ENCODE measurements around the gene NPAS1.

NPAS1 gene

GRCh38 chr19:47089767-47090350 lies 70.2 kb downstream of the NPAS1 start:
- DNase-seq = no peak

DNA sequence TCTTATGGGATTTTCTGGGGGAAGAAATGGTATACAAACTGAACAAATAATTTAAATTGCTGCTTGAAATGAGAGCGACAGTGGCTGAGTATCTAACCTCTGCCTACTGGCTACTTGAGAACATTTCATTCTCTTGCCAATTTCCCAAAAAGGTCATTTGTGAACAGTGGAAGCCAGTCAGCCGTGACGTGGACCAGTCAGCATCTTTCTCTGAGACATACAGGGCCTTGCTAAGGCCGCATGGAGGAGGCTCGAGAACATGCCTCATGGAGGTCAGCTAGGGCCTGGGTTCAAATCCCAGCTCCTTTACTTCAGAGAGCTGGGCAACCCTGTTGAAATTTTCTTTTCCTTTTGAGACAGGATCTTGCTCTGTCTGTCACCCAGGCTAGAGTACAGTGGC lies 73.6 kb downstream of the NPAS1 start:
- DNase-seq = no peak

GRCh38 chr19:47093841-47094240 lies 74.2 kb downstream of the NPAS1 start:
- DNase-seq = no peak

DNA sequence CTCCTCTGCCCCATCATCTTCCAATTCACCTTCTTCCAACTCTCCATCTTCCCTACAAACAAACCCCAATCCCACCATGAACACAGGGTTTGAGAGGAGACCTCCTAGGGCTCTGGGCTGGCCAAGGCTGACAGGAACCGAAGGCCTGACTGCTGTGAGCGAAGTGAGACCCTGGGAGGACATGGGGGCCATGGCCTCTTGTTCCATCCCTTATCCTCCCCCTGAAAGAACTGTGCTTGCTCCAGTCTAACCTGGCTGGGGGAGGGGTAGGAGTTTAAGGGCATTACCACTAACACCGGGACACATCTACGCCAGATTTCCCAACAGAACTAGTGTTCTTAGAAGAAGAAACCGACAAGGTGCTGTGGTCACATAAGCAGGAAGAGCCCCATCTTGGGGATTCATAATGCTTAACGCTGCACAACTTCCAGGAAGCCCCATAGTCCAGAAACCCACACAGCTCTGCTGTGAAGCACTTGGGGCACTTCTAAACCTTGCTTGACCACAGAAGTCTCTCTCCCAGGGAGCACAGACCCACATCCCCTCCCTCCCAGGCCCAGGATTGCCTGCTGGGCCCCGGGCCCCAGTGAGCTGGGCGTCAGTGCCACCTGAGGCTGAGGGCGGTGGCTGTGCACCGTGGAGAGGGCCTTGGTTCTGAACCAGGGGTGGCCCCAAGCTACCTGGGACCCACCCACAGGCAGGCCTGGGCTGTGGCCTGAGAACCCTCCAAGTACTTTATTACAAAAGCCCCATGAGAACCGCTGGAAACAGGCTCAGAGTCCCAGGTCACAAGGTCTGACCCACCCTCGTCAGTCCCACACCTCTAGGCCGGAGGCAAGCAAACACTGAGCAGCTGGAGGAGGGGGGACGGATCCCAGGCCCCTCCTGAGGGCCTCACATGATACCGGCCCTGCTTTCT lies 75.2 kb downstream of the NPAS1 start:
- no peak for DNase-seq
